ENCODE results near the gene LHFPL3. TPM values are rescaled to one million over a fixed set of nuclear protein-coding genes. Genes with fewer than 3 reads are reported as not detected.

LHFPL3 gene
- total RNA-seq, 1 experiment from 2014 or later = not detected

DNA sequence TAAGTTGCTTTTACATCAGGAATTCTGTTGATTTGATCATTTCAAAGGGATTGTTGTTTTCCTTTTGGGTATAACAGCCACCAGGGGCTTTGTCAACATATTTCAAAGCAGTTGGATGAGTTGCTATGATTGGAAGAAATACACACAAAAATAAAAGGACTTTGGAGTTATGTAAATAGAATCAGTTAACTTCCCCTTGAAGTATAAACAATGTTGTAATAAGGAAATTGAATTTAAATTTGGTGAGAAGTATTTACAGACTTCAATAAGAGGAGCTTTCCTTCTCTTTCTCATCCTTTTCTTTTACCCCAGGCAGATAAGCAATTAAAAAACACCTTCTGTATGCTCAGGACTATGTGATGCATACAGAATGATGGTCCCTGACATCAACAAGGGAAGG is 199.7 kb downstream of the LHFPL3 start:
- RAD21 ChIA-PET (ENCODE audit: low non-redundant PET in 1 of 2, low total read pairs in 2 of 2, uncharacterized antibody in 2 of 2, unreplicated experiment in 2 of 2) = no interaction called here
- intact Hi-C loops (cut with micrococcal nuclease) = no loop called here

More for the DNA sequence above, 199.7 kb downstream of the LHFPL3 start:
- Histone ChIP-seq H3K4me1 (ENCODE audit: control insufficient read depth in 1 of 2, insufficient read depth in 2 of 2, low read length in 2 of 2) (no peaks in the 10 kb centered on the region), H3K27ac (ENCODE audit: low read depth, low read length) (no peak overlapping the region), H2AFZ (ENCODE audit: low read depth, low read length, poor library complexity, severe bottlenecking) (no peak overlapping the region), H3K27me3 (ENCODE audit: insufficient read depth, low read length) (no peaks in the 10 kb centered on the region; the same call in 1 of the 2 replicates), H4K20me1 (ENCODE audit: insufficient read depth) (no peaks in the 10 kb centered on the region), H3K9me3 (ENCODE audit: control insufficient read depth in 1 of 2, insufficient read depth in 1 of 2, low read depth in 1 of 2, low read length in 2 of 2) (no peaks in the 10 kb centered on the region), H3K9ac (ENCODE audit: low read length) (no peak overlapping the region), H3K36me3 (ENCODE audit: control insufficient read depth in 1 of 2, insufficient read depth in 2 of 2, low read length in 2 of 2) (no peaks in the 10 kb centered on the region), H3K9me2 (ENCODE audit: insufficient read depth) (no peaks in the 10 kb centered on the region), H3K4me3 (replicated peaks in 1 of 2; ENCODE audit: low read depth in 1 of 2, low read length in 2 of 2) (no peak overlapping the region), H3K79me2 (ENCODE audit: insufficient read depth, low read length) (no peaks in the 10 kb centered on the region), H3K4me2 (ENCODE audit: low read length) (no peak overlapping the region)
- ChIA-PET POLR2A (no interaction called here), CTCF (no interaction called here)
- ATAC-seq (no peak), DNase-seq (ENCODE audit: low read depth, low spot score) (no peak)
- TF ChIP-seq, protein P1, sequence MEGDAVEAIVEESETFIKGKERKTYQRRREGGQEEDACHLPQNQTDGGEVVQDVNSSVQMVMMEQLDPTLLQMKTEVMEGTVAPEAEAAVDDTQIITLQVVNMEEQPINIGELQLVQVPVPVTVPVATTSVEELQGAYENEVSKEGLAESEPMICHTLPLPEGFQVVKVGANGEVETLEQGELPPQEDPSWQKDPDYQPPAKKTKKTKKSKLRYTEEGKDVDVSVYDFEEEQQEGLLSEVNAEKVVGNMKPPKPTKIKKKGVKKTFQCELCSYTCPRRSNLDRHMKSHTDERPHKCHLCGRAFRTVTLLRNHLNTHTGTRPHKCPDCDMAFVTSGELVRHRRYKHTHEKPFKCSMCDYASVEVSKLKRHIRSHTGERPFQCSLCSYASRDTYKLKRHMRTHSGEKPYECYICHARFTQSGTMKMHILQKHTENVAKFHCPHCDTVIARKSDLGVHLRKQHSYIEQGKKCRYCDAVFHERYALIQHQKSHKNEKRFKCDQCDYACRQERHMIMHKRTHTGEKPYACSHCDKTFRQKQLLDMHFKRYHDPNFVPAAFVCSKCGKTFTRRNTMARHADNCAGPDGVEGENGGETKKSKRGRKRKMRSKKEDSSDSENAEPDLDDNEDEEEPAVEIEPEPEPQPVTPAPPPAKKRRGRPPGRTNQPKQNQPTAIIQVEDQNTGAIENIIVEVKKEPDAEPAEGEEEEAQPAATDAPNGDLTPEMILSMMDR (IDR thresholded peaks at IDR 0.05 in 2 of 3, conservative IDR thresholded peaks at IDR 0.05 in 1 of 3; ENCODE audit: borderline replicate concordance in 1 of 3, insufficient read depth in 1 of 3, low read depth in 2 of 3, low read length in 2 of 3) = no peak
- TF ChIP-seq YY1 (IDR thresholded peaks at IDR 0.05; ENCODE audit: extremely low read depth, insufficient replicate concordance, low read depth, low read length) = no peak
- no peak for TF ChIP-seq POLR2AphosphoS5 (IDR thresholded peaks at IDR 0.05; ENCODE audit: low read depth, low read length)
- TF ChIP-seq, protein P2, sequence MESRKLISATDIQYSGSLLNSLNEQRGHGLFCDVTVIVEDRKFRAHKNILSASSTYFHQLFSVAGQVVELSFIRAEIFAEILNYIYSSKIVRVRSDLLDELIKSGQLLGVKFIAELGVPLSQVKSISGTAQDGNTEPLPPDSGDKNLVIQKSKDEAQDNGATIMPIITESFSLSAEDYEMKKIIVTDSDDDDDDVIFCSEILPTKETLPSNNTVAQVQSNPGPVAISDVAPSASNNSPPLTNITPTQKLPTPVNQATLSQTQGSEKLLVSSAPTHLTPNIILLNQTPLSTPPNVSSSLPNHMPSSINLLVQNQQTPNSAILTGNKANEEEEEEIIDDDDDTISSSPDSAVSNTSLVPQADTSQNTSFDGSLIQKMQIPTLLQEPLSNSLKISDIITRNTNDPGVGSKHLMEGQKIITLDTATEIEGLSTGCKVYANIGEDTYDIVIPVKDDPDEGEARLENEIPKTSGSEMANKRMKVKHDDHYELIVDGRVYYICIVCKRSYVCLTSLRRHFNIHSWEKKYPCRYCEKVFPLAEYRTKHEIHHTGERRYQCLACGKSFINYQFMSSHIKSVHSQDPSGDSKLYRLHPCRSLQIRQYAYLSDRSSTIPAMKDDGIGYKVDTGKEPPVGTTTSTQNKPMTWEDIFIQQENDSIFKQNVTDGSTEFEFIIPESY (IDR thresholded peaks at IDR 0.05; ENCODE audit: extremely low read depth, insufficient replicate concordance, low read length) = no peak
- TF ChIP-seq, protein P3, sequence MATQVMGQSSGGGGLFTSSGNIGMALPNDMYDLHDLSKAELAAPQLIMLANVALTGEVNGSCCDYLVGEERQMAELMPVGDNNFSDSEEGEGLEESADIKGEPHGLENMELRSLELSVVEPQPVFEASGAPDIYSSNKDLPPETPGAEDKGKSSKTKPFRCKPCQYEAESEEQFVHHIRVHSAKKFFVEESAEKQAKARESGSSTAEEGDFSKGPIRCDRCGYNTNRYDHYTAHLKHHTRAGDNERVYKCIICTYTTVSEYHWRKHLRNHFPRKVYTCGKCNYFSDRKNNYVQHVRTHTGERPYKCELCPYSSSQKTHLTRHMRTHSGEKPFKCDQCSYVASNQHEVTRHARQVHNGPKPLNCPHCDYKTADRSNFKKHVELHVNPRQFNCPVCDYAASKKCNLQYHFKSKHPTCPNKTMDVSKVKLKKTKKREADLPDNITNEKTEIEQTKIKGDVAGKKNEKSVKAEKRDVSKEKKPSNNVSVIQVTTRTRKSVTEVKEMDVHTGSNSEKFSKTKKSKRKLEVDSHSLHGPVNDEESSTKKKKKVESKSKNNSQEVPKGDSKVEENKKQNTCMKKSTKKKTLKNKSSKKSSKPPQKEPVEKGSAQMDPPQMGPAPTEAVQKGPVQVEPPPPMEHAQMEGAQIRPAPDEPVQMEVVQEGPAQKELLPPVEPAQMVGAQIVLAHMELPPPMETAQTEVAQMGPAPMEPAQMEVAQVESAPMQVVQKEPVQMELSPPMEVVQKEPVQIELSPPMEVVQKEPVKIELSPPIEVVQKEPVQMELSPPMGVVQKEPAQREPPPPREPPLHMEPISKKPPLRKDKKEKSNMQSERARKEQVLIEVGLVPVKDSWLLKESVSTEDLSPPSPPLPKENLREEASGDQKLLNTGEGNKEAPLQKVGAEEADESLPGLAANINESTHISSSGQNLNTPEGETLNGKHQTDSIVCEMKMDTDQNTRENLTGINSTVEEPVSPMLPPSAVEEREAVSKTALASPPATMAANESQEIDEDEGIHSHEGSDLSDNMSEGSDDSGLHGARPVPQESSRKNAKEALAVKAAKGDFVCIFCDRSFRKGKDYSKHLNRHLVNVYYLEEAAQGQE (IDR thresholded peaks at IDR 0.05; ENCODE audit: low read depth) = no peak
- no peak for TF ChIP-seq SIN3A (IDR thresholded peaks at IDR 0.05; ENCODE audit: low read depth)
- no peak for TF ChIP-seq JUND (IDR thresholded peaks at IDR 0.05)
- TF ChIP-seq CBX3 (IDR thresholded peaks at IDR 0.05; ENCODE audit: low read depth) = no peak
- no peak for TF ChIP-seq CEBPB (IDR thresholded peaks at IDR 0.05; ENCODE audit: low read depth)
- BruUV-seq (replicated peaks) = no TSS peak
